Epithelial cell of esophagus (primary cell): ENCODE data around the gene ZNF189.

ENCODE experiments used
- DNase-seq: peaks from one replicate; pipeline ENCODE4 v3.0.0; 2010; ENCODE audit warnings: low read depth
- H3K4me3 ChIP-seq: 2 replicates; pipeline ENCODE4 v1.5.1; 2011; ENCODE audit warnings: mild to moderate bottlenecking, low read length, control low read depth
- TF ChIP-seq, protein P1 (sequence below): IDR thresholded peaks from 2 replicates; pipeline ENCODE4 v1.5.1; 2011; ENCODE audit warnings: low read depth, mild to moderate bottlenecking, low read length, control low read depth, inconsistent platforms; ENCODE audit not compliant: insufficient read depth; ENCODE audit errors: missing control alignments

The ZNF189 gene

DNA sequence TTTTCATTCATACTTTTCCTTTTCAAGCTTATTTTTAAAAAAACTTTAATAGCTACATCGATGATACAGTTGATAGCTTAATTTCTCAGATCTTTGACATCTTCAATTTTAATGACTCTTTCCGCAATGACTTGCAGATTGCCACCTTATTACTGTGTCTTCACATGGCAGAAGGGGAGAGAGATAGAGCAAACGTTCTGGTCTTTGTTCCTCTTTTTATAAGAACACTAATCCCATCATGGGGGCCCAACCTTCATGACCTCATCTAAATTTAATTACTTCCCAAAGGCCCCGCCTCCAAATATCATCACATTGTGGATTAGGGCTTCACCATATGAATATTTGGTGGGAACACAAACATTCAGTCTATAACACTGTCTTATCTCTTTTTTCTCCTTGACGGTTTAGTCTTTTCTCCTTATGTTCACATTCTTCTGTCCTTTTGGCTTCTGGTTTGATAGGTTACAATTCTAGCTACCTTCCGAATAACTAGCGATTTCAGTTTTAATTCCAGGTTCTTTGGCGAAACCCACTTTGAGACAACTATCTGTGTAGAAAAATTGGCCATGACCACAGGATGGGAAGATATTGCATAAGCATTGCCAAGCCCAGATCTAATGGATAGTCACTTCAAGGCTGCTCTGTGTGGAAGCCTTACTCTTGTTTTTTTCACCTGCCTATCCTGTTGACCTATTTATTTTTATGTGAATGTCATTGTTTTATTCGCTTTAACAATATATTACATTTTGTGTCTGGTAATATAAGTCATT, 5.0 kb downstream of the ZNF189 start:
- TF ChIP-seq, protein P1, sequence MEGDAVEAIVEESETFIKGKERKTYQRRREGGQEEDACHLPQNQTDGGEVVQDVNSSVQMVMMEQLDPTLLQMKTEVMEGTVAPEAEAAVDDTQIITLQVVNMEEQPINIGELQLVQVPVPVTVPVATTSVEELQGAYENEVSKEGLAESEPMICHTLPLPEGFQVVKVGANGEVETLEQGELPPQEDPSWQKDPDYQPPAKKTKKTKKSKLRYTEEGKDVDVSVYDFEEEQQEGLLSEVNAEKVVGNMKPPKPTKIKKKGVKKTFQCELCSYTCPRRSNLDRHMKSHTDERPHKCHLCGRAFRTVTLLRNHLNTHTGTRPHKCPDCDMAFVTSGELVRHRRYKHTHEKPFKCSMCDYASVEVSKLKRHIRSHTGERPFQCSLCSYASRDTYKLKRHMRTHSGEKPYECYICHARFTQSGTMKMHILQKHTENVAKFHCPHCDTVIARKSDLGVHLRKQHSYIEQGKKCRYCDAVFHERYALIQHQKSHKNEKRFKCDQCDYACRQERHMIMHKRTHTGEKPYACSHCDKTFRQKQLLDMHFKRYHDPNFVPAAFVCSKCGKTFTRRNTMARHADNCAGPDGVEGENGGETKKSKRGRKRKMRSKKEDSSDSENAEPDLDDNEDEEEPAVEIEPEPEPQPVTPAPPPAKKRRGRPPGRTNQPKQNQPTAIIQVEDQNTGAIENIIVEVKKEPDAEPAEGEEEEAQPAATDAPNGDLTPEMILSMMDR = no peak

DNA sequence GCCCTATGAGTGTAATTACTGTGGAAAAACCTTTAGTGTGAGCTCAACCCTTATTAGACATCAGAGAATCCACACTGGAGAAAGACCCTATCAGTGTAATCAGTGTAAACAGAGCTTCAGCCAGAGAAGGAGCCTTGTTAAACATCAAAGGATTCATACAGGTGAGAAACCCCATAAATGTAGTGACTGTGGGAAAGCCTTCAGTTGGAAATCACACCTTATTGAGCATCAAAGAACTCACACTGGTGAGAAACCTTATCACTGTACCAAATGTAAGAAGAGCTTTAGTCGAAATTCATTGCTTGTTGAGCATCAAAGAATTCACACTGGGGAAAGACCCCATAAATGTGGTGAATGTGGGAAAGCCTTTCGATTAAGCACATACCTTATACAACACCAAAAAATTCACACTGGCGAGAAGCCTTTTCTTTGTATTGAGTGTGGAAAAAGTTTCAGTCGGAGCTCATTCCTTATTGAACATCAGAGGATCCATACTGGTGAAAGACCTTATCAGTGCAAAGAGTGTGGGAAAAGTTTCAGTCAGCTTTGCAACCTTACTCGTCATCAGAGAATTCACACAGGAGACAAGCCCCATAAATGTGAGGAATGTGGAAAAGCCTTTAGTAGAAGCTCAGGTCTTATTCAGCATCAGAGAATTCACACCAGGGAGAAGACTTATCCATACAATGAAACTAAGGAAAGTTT, 9.9 kb downstream of the ZNF189 start:
- TF ChIP-seq, protein P1 = no peak
- H3K4me3 ChIP-seq = no peak overlapping the region
- DNase-seq = no peak

More for the DNA sequence above, 5.0 kb downstream of the ZNF189 start:
- no peak for DNase-seq
- H3K4me3 ChIP-seq = no peak overlapping the region

DNA sequence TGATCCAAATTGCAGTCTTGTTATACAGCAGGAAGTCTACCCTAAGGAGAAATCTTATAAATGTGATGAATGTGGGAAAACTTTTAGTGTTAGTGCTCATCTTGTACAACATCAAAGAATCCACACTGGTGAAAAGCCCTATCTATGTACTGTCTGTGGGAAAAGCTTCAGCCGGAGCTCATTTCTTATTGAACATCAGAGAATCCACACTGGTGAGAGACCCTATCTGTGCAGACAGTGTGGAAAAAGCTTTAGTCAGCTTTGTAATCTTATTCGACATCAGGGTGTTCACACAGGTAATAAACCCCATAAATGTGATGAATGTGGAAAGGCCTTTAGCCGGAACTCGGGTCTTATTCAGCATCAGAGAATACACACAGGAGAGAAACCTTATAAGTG, 10.4 kb downstream of the ZNF189 start:
- no peak overlapping the region for H3K4me3 ChIP-seq
- peak; percentile 6 for DNase-seq
- TF ChIP-seq, protein P1 = no peak

DNA sequence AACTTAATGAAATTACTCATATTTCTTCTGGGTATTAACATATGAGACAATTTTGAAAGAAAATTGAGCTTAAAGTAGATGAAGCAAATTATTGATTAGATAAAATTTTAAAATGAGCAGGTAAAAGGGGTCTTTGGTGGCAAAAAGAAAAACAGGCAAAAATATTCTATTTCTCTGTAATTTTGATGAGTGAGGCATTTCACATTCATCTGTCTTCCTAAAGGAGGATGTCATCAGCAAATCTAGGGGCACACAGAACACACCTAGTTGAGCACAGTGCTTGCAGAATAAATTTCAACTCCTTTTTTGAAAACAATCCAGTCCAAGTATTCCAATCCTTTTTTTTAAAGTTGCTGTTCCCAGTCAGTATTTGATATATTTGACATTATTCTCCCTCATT, 16.2 kb downstream of the ZNF189 start:
- H3K4me3 ChIP-seq = no peak overlapping the region
- DNase-seq = no peak
- TF ChIP-seq, protein P1 = no peak

DNA sequence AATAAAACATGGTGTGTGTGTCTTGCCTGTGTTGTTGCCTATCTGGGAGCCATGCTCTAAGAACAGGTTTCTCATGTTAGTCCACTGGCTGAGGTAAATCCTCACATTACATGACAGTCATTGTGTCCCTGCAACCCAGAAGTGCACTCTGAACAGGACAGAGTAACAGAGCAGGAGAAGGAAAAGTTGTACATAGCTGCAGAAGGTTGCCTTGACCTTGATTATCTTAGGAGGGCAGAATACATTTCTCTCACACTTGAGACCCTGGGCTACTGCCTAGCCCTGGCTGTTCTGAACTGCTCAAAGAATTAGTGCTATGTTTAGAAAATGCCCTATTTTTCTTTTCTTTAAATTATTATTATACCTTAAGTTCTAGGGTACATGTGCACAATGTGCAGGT, 16.9 kb downstream of the ZNF189 start:
- TF ChIP-seq, protein P1 = no peak
- H3K4me3 ChIP-seq = no peak overlapping the region
- DNase-seq = no peak

DNA sequence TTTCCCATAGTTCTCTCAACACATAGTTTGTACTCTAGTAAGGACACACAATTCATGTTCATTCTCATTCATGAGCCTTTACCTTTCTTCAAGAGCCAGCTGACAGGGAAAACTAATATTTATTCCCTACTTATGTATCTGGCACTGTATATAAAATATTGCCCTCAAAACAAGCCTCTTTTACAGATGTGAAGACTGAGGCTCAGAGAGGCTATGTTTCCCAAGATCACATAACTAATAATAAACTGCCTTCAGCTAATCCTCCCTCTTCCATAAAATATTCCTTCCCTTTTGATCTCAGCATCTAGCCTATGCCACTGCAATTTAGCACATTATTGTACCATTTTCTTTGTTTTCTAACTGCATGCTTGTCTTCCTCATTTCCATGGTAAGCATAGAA, 18.7 kb downstream of the ZNF189 start:
- no peak overlapping the region for H3K4me3 ChIP-seq
- no peak for DNase-seq
- TF ChIP-seq, protein P1 = no peak
